Left lobe of liver (tissue), 2 donors: ENCODE measurements around the gene SNX10. TPM values are rescaled to one million over a fixed set of nuclear protein-coding genes. Genes with fewer than 3 reads are reported as not detected.

Experiments used
- ATAC-seq: fragments of 200-7000 bp; cut with Tn5 transposase; one replicate; pipeline ENCODE4 v1.9.1; 2020; ENCODE audit warnings: mild to moderate bottlenecking, moderate library complexity
- DNase-seq: peaks from one replicate; pipeline ENCODE4 v3.0.0-alpha.2; 2020; ENCODE audit warnings: low spot score
- total RNA-seq: library from RNA; stranded (reverse); gene quantifications from one replicate; pipeline ENCODE4 v1.2.1, GENCODE V29; 2021
- donor health status: DM: no; HTN: no; CAD: no; lungs with moderate emphysema.
- donor health status: DM: no; HTN: yes; CAD: no.

SNX10 gene
- total RNA-seq, 1 donor from 2014 or later = 27.4 TPM

DNA sequence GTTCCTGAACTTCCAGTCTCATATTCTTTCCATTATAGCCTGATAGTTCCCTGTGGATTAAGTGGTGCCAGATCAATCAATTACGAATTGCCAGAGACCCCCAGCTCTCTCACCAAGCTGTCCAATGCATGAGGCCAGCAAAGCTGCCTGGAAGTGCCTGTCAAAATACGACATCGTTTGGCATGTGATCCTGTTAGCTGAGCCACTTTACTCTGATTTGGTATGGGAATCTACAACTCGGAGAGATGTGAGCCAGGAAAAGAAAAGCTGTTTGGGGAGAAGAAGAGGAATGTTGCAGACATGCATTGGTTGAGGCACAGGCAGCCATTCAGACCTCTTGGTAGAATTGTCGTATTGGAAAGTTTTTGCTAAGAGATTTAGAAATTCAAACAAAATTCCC, 3.9 kb downstream of the SNX10 start:
- ATAC-seq (no peak), DNase-seq (no peak)

DNA sequence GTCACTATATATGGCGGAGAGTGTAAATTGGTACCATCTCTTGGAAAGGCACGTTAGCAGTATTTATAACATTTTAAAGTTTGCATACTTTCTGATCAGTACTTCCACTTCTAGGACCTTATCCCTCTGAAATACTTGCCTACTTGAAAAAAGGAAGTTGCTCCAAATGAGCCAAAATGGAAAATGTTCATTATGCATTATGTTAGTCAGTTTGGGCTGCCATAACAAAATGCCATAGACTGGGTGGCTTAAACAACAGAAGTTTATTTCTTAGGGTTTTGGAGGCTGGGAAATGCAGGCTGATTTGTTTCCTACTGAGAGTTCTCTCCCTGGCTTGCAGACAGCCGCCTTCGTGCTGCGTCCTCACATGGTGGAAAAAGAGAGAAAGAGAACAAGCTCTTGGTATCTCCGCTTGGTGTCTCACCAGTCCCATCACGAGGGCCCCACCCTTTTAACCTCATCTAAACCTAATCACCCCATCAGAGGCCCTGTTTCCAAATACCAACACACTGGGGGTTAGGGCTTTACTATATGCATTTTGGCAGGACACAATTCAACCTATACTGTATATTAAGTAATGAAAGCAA, 6.9 kb downstream of the SNX10 start:
- ATAC-seq (peak; percentile 19), DNase-seq (no peak)

DNA sequence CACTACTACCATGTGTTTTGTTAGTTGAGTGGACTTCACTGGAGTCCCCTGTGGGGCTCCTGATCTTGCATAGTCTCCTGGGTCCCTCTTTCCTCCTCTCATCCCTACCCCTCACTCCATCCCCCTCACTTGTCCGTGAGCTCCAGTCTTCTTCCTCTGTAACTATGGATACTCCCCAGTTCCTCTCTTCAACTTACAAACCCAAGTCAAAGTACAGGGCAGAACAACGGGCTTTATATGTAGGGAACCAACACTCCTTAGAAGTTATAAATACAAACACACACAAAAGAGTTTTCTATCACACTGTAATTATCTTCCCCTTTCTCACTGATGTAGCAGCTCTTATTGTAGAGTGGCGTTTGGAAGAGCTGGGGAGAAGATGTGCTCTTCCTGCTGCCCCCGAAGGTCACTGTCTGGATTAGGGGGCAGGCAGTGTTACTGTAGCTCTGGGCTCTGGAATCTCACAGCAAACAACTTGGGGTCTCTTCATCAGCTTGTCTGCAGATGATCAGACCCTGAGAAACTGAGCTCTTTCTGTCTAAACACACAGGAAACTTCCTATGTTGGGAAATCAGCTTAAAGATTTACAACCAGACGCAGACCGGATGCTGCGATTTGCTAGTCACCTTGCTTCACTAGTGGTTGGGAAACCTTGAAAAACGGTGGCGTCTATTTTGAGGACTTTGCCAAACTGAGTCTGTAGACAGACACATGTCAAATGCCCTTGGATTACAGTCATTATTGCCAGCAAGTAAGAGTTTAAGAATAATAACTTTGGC, 13.6 kb downstream of the SNX10 start:
- peak; percentile 73 for DNase-seq
- peak; percentile 79 for ATAC-seq

DNA sequence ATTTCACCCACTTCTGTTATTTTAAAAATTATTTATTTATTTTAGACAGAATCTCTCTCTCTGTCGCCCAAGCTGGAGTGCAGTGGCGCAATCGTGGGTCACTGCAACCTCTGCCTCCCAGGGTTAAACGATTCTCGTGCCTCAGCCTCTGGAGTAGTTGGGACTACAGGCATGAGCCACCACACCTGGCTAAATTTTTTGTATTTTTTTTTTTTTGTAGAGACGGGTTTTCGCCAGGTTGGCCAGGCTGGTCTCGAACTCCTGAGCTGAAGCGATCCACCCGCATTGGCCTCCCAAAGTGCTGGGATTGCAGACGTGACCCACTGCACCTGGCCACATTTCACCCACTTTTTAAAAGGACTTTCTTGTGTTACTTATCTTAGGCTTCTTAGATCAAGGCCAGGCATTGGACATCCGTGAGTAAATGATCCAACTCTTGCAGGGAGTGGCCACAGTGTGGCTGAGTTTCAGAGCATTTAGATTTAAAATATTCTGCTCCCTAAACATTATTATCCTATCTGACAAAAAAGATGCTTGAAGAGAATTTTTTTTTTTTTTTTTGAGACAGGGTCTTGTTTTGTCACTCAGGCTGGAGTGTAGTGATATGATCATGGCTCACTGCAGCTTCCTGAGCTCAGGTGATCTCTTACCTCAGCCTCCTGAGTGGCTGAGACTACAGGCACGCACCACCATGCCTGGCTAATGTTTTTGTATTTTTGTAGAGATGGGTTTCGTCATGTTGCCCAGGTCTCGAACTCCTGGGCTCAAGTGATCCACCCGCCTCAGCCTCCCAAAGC, 14.4 kb downstream of the SNX10 start:
- peak; percentile 65 for ATAC-seq
- DNase-seq = peak; percentile 73

DNA sequence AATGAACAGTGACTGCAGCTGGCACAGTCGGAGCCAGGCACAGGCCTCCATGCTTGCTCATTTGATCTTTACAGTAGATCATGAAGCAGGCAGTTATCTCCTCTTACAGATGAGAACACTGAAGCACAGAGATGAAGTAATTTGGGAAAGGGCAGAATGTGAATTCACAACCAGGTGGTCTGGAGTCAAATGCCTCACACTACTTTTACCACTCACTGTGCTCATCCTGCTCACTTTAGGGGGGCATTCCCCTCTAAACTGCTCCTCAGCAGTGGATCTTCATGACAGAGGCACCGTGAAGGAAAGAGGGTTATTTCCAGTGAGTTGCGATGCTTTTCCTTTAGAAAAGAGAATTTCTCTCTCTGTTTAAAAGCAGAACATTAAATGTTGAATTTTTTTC, 15.1 kb downstream of the SNX10 start:
- DNase-seq (no peak), ATAC-seq (no peak)

DNA sequence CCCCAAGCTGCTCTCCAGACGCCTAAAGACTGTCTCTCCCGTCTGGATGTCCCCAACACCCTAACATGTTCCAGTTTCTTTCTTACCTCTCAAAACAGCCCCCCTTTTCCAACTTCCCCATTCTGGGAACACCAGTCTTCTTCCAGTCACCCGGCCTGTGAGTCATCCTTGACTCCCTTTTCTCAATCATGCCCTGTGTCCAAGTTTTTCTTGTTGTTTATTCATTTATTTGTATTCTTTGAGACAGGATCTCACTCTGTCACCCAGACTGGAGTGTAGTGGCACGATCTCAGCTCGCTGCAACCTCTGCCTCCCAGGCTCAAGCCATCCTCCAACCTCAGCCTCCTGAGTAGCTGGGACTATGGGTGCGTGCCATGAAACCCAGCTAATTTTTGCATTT, 15.6 kb downstream of the SNX10 start:
- ATAC-seq = no peak
- no peak for DNase-seq

DNA sequence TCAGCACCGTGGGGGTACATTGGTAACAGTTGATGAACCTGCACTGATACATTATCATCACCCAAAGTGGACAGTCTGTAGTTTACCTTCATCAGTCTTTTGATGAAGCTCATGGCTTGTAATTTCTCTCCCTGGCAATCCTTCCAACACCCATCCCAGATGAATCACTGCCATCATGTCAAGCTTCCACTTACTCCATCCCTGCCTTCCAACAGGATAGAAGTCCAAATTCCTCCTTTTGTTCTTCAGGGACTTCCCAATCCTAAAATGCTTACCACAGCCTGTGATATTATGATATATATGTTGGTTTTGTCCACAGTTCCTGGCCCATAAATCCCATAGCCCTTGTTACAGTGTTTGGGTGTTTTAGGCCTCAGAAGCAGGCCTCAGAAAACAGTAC, 16.1 kb downstream of the SNX10 start:
- ATAC-seq (no peak), DNase-seq (no peak)

DNA sequence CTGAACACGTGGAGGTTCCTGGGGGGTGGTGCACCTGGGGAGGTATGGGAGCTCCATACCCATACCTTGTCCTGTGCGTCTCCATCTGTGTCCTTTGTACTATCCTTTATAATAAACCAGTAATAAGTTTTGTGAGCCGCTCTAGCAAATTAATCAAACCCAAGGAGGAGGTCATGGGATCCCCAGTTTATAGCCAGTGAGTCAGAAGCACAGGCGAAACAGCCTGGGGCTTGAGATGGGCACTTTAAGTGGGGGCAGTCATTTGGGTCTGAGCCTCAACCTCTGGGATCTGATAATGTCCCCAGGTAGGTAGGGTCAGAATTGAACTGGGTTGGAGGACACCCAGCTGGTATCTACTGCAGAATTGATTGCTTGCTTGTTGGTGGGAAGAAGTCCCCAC, 16.9 kb downstream of the SNX10 start:
- DNase-seq = no peak
- no peak for ATAC-seq

DNA sequence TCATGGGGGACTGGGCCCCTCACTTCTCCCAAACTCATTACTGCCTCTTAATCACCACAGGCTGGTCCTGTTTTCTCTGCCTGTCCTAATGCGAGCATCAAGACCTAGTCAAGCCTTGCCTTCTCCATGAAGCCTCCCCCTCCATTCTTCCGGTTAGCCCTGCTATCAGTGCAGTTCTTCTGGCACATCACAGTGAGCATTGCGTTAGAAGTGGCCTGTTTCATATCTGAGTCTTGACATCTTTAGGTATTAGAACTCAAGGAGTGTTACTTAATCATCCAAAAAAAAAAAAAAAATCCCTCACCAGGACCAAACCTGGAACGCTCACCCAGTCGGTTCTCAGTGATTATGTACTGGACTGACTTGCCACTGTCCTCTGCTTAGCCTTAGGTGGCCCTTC, 17.4 kb downstream of the SNX10 start:
- no peak for ATAC-seq
- no peak for DNase-seq

DNA sequence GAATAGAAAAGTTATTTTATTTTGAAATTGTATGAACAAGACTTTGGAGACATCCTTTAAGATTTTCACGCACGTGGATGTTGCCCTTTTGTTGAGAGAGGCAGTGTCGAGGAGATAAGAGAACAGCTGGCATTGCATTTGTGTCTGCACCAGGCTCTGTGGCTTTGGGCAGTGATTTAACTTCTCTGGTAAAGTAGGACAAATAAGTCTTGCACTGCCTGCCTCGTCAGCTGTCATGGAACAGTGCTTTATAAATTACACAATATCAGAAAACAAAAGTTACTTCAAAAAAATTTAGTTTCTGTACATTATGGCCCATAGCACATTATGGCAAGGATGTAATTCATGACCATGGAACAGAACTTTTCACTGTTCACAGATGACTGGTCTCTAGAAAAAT, 20.1 kb downstream of the SNX10 start:
- DNase-seq (no peak), ATAC-seq (no peak)

DNA sequence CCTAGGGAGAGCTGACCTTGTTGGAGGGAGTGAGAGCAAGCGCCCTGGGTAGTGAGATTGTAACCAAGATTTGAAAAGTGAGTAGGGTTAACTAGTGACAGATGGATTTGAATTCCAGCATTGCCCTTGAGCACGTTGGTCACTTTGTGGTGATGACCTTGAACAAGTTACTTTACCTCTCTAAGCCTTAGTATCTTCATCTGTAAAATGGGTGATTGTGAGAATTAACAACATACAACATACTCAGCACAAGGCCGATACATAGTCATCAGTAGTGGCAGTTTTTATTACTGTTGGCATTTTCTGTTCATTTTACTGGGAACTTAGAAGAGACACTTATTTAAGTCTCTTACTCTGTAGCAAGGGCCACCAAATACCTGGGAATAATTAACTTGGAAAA, 25.5 kb downstream of the SNX10 start:
- ATAC-seq (no peak), DNase-seq (no peak)

DNA sequence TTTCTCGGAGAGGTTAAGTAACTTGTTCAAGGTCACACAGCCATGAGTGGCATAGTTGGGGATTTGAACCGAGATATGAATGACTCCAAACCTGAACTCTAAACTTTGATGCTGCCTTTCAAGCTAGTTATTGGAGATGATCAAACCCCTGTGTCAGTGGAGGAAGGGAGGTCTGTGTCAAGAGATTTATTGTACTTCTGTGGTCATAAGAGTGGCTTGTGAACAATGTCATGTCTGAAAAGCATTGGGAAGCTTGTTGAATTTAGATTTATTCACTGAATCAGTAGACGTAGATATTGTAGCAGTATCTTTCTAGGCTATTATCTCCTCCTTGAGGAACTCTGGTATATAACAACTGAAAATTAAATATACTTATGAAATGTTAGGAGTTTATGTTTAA, 27.3 kb downstream of the SNX10 start:
- no peak for ATAC-seq
- no peak for DNase-seq

DNA sequence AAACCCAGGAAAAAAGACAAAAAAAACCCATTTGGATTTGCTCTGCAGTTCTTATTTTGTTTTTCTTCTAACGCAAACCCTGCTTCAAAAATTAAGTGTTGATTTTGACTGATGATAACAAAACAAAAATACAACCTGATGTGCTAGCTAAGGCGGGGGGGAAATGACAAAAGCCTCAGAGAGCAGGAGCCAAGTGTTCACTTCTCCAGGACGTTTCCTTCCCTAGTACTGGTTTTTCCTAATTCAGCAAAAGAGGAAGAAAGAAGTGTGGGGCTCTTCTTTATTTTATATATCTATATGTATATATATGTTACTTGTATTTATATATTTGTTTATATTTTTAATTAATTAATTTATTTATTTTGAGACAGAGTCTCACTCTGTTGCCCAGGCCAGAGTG, 28.0 kb downstream of the SNX10 start:
- DNase-seq = no peak
- no peak for ATAC-seq

DNA sequence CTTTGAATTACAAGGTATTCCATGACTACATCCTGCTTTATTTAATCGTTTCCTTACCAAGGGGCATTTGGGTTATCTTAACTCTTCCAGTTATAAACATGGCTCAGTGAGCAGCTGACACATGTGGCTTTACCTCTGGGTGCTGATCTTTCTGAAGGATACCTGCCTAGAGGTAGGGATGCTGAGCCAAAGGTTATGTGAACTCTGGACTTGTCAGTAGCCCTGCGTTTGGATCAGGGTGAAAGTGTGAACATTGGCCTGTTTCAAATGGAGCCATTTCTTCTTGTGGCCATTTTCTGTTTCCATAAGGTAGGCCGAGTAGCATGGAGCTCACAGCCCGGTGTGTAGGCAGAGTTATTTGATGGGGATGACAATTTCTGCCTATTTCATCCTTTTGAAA, 29.2 kb downstream of the SNX10 start:
- ATAC-seq (peak; percentile 71), DNase-seq (no peak)

DNA sequence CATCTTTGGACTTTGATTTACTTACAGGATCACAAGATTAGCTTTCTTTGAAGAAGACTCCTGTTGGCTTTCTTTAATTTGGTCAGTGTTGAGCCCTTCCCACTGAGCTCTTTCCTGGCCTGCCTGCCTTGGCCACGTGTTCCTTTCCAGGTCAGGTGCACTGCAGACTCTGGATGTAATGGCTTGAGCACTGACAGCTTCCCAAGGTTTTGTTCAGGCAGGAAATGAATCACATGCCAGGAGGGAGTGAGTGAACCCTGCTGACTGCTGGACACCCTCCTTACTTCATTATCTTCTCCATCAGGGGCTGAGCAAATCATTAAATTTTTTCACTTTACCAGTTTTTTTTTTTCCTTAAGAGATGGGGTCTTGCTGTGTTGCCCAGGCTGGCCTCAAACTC, 29.8 kb downstream of the SNX10 start:
- DNase-seq (no peak), ATAC-seq (no peak)

DNA sequence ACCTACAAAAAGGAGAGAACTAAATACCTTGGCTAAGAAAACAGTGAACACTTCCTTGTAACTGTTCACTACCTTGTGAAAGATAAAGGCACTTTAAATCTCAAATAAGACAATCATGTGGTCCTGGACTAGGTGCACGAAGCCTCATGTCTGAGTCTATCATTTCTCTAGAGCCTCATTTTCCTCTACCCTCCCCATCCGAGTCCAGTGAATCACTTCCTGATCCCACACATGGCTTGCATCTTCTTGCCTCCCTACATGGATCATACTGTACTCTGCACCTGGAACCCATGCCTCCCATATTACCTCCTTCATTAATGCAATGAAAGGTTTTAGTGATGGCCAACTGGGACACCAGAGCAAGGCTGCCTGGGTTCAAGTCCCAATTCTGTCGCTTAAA, 34.5 kb downstream of the SNX10 start:
- no peak for ATAC-seq
- DNase-seq = no peak

DNA sequence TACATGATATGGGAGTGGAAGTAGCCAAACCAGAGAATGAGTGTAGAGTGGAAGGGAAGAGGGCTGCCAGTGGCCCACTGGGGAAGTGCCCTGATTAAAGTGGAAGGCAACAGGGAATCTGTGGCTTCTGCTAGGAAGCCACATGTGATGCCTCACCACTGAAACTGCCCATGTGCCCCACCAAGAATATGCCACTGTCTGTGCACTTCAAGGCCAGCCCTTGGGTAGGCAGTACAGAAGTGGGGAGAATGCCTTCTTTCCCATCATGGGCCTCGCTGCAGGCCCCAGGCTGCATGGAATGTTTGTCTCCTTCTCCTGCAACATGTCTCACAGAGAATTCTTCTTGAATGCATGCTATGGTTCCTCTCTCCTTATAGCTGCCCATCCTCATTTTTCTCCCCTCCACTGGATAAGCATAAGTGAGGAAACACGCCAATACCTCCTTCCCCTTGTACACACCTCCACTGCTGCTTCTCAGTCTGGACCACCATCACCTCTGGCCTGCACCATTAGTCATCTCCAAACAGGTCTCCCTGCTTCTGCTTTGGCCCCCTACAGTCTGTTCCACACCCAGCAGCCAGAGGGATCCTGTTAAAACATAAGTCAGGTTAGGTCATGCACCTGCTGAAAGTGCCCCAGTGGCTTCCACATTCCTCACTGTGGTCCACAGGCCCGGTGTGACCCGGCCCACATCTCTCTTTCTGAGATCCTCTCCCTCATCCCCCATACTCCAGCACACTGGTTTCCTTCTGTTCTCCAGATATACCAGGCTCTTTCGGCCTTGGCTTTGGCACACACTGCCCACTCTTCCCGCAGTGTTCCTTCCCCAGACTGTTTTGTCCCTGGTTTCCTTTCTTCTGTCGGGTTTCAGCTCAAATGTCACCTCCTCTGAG, 37.1 kb downstream of the SNX10 start:
- DNase-seq = no peak
- ATAC-seq = peak; percentile 19

DNA sequence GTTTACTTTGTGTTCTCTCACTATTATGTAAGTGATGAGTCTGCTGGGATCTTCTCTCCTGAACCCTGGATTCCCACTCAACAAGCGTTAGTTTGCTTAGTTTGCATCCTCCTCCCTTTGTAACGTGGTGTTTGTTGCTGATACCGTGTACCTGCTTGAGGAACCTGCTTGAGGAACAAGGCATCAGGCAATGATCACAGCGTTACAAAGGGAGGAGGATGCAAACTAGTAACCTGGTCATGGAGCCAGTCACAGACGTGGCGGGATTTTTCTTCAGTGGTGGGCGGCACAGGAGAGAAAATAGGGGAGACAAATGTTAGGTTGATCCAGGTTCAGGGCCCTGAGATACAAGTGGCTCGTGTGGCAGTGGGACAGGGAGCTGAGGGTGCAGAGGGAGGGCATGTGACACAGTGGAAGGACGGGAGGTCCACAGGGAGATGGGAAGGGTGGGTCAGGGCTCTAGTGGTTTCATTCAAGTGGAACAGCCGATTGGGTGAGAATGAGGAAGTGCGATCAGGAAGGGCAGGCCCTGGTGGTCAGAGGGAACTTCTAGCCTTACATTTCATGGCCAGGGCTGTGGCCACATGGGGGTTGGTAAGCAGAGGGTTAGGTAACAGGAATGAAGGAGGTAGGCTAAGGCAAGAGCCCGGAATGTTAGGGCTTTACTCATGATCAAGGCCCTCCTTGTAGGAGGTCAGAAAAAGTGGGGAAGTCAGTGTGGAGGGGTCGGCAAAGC, 38.0 kb downstream of the SNX10 start:
- ATAC-seq (peak; percentile 52), DNase-seq (no peak)

DNA sequence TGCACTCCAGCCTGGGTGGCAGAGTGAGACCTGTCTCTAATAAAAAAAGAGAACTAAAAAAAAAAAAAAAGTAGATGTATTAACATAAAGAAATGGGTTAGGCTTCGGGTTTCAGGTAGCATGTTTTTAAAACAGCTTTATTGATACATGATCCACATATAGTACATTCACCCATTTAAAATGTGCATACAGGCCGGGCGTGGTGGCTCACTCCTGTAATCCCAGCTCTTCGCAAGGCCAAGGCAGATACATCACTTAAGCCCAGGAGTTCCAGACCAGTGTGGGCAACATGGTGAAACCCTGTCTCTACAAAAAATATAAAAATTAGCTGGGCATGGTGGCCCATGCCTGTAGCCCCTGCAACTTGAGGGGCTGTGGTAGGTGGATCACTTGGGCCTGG, 39.5 kb downstream of the SNX10 start:
- DNase-seq = no peak
- no peak for ATAC-seq

DNA sequence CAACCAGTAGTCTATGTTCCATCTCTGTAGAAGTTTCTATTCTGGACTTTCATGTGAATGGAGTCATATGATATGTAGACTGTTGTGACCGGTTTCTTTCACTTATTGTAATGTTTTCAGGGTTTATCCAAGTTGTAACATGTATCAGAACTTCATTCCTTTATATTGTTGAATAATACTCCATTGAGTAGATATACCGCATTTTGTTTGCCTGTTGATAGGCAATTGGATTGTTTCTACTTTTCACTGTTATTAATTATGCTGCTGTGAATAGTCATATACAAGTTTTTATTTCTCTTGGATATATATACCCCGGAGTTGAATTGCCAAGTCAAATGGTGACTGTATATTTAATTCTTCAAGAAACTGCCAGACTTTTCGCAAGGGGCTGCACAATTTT, 40.1 kb downstream of the SNX10 start:
- no peak for ATAC-seq
- no peak for DNase-seq
